Measurements from ENCODE around the gene SPRTN.

The SPRTN gene

GRCh38 chr1:231382426-231382825 lies 44.3 kb downstream of the SPRTN start:
- DNase-seq: no peak

- no peak for DNase-seq
These were observed 45.2 kb downstream of the SPRTN start for GRCh38 chr1:231383159-231383860.

DNA sequence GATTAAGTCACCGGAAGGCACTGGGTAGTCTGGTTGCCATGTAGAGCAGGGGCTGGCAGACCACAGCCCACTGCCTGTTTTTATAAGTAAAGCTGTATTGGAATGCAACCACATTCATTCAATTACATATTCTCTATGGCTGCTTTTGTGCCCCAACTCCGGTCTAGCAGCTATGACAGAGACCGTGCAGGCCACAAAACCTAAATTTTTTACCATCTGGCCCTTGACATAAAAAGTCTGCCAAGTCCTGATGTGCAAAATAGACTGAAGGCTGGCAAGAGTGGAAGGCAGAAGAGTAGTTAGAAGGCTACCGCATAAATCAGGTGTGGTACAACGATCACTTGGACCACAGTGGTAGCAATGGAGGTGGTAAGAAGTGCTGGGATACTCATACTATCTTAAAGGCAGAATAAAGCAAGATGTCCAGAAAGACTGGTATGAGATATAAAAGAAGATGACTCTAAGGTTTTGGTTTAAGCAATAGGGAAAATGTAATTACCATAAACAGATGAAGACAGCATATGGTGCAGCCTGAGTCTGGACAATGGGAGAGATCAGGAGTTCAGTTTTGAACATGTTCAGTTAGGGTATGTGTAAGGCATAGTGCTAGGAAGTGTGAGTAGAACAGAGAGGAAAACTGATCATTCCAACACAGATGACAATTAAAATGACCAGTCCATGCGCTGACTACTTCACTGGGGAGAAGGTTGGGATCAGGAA lies 46.8 kb downstream of the SPRTN start:
- no peak for DNase-seq

- no peak for DNase-seq
These were observed 47.3 kb downstream of the SPRTN start for GRCh38 chr1:231385416-231385748.

GRCh38 chr1:231386466-231386865 lies 48.4 kb downstream of the SPRTN start:
- no peak for DNase-seq

DNA sequence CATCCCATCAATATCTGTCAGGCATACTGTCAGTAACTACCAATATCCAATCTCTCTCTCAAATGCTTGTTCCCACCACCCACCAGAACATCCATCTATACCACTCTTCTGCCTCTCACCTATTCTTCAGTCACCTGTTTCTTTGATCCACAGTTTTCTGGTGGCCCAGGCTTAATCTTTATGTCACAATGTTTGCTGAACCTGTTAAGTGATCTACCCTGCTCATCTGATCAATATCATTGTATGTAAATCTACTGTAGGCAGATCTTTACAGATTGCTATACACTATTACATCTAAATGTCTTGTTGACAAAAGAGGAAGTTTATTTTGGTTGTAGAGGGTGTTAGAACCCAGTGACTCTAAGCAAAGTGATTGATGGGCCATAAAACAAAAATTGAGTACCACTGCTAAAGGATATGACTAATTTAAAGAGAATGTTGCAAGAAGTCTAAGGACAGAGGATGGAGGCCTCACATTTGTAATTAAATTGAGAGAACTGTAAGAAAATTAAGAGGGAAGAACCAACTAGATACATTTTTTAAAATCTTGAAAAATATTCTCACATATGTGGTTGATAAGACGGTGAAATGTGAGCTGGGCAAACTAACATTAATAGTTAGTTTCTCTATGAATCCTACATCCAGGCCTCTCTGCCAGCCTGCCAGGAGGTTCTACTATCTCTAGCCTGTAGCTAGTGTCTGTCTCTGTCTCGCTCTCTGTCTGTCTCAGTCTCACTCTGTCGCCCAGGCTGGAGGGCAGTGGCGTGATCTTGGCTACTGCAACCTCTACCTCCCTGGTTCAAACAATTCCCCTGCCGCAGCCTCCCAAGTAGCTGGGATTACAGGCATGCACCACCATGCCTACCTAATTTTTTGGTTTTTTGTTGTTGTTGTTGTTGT lies 49.9 kb downstream of the SPRTN start:
- no peak for DNase-seq

GRCh38 chr1:231390071-231390470 lies 52.0 kb downstream of the SPRTN start:
- DNase-seq: no peak

GRCh38 chr1:231392389-231393131 lies 54.5 kb downstream of the SPRTN start:
- no peak for DNase-seq

DNA sequence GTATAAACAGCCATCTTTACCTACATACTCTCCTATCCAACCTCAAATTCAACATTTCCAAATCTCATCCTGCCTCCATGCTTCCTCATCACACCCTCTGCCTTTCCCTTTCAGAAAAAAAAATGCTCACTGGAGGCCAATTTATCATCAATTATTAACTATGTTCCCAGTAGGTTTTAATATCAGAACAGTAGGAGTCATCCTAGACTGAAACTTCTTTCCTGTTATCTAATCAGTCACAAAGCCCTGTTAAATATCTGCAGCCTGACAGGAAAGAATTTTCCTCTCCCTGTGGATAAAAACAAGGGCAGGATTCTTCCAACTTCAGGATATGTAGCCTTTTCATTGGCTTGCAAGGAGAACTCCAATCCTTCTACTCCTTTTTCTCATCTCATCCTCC lies 55.6 kb downstream of the SPRTN start:
- DNase-seq: no peak

GRCh38 chr1:231395076-231395997 lies 57.2 kb downstream of the SPRTN start:
- no peak for DNase-seq

GRCh38 chr1:231395998-231396390 lies 57.9 kb downstream of the SPRTN start:
- no peak for DNase-seq

GRCh38 chr1:231396643-231397042 lies 58.5 kb downstream of the SPRTN start:
- no peak for DNase-seq

DNA sequence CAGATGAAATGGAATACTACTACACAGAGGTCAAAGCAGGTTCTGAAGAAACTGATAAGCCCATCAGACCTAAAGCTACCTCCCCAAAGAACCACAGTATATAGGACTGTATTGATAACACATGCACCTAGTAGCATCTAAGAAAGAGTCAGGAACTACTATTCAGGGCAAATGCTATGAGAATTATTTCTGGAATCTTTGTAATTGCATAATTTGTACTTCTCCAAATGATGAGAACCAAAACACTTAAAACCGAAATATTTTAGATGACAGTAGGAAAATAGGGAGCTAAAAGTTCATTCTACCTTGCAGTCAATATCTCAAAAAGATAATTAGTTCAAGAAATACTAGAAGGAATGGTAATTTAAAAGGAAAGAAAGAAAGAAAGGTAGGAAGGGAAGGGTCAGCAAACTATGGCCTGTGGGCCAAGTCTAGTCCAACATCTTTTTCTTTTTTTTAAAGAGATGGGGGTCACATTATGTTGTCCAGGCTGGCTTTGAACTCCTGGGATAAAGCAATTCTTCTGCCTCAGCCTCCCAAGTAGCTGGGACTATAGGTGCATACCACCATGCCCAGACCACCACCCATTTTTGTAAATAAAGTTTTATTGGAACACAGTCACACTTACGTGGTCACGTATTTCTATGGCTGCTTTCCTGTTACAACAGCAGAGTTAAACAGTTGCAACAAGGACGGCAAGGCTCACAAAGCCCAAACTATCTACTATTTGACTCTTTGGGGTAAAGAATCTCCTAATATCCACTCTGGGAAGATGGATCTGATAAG lies 60.0 kb downstream of the SPRTN start:
- DNase-seq: no peak

DNA sequence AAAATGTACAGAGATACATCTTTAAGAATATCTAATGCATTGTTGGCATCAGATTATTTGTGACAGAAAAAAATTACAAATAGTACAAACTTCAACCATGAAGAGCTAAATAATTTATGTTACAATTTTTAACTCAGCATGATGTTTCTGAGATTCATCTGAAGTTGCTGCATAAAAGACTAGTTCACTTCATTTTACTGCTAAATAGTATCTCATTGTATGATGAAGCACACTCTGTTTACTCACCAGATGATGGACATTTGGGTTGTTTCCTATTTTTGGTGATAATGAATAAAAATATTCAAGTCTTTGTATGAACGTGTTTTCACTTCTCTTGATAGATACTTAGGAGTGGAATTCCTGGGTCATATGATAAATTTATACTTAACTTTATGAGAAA lies 63.4 kb downstream of the SPRTN start:
- no peak for DNase-seq

DNA sequence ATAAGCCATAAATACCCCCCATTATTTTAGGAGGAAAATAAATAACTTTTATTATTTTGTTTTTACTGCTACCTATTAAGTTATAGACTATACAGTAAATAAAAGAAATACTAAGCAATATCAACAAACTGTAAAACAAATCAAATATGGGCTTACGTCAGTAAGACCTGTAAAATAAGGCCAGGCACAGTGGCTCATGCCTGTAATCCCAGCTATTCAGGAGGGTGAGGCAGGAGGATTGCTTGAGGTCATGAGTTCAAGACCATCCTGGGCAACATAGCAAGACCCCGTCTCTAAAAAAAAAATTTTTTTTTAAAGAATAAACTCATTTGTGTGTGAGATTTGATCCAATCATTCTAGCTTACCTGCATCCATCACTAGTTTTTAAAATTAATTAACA lies 66.2 kb downstream of the SPRTN start:
- no peak for DNase-seq

Measured in right forelimb (tissue), 1 donor.